ENCODE results near the gene VTI1A. TPM values are rescaled to one million over a fixed set of nuclear protein-coding genes. Genes with fewer than 3 reads are reported as not detected.

The VTI1A gene
- total RNA-seq, 1 experiment from 2014 or later: 44.4 TPM

- POLR2A ChIA-PET: interaction anchor here (0.6 to 1.7 kb wide), 7 partner anchors 8 to 1513 kb away, joined by 3 to 7 read pairs (median 5); no protein-coding TSS in a partner anchor
- BruUV-seq (replicated peaks): no TSS peak
These were observed 211.4 kb downstream of the VTI1A start for GRCh38 chr10:112658465-112658864.

DNA sequence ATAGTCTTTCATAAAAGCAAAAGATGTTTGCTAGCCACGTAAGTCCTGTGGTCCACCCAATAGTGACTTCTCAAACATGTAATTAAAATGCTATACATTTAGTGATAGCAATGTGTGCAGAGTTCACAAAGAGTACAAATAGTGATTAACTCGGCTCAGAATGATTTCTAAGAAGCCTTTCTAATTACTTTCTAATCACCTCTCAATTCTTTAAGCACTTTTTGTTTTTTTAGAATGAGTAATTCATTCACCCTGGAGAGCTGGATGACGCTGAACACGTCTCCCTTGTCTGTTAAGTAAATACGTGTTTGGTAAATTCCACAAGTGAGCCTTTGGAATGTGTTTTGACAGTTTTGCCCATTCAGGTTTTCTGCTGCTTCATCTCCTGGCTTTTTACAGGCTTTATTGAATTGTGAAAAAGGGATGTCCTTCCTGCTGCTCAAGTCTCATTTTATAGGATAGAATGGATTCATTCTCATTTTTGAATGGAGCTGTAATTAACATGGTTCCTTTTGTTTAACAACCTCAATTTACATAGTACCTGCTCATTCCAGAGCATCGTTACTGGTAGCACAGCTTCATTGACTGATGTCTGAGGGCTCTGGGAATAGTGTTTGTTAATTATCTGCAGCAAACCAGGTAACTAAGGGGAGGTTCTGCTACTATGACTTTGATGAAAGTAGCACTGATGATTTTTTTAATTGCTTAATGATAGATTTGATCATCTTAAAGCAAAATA, 212.1 kb downstream of the VTI1A start:
- peak; percentile 61 for DNase-seq (ENCODE audit: unreplicated experiment)
- intact Hi-C loops (cut with micrococcal nuclease): no loop called here
- CTCF ChIA-PET: interaction anchor here (0.6 to 1.2 kb wide), 4 partner anchors 19 to 372 kb away, joined by 3 to 4 read pairs (median 3); no protein-coding TSS in a partner anchor

More at GRCh38 chr10:112658465-112658864, 211.4 kb downstream of the VTI1A start:
- Mint-ChIP-seq H3K9me3 (ENCODE audit: unreplicated experiment) (no peaks in the 10 kb centered on the region), H3K4me3 (ENCODE audit: unreplicated experiment) (no peak overlapping the region), H3K27me3 (ENCODE audit: insufficient read depth, unreplicated experiment) (no peaks in the 10 kb centered on the region), H3K36me3 (ENCODE audit: insufficient read depth, unreplicated experiment) (peaks cover 5% of the 10 kb centered on the region), H3K4me1 (ENCODE audit: insufficient read depth, unreplicated experiment) (peaks cover 21% of the 10 kb centered on the region), H3K27ac (ENCODE audit: low read depth, unreplicated experiment) (peak overlapping the region; percentile 69)
- DNase-seq (ENCODE audit: unreplicated experiment): no peak
- CTCF ChIA-PET: interaction anchor here (0.6 to 1.2 kb wide), 4 partner anchors 19 to 373 kb away, joined by 3 to 4 read pairs (median 3); no protein-coding TSS in a partner anchor
- TF ChIP-seq, protein P1, sequence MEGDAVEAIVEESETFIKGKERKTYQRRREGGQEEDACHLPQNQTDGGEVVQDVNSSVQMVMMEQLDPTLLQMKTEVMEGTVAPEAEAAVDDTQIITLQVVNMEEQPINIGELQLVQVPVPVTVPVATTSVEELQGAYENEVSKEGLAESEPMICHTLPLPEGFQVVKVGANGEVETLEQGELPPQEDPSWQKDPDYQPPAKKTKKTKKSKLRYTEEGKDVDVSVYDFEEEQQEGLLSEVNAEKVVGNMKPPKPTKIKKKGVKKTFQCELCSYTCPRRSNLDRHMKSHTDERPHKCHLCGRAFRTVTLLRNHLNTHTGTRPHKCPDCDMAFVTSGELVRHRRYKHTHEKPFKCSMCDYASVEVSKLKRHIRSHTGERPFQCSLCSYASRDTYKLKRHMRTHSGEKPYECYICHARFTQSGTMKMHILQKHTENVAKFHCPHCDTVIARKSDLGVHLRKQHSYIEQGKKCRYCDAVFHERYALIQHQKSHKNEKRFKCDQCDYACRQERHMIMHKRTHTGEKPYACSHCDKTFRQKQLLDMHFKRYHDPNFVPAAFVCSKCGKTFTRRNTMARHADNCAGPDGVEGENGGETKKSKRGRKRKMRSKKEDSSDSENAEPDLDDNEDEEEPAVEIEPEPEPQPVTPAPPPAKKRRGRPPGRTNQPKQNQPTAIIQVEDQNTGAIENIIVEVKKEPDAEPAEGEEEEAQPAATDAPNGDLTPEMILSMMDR (IDR thresholded peaks at IDR 0.05; ENCODE audit: unreplicated experiment): no peak
- intact Hi-C loops (cut with micrococcal nuclease): no loop called here

DNA sequence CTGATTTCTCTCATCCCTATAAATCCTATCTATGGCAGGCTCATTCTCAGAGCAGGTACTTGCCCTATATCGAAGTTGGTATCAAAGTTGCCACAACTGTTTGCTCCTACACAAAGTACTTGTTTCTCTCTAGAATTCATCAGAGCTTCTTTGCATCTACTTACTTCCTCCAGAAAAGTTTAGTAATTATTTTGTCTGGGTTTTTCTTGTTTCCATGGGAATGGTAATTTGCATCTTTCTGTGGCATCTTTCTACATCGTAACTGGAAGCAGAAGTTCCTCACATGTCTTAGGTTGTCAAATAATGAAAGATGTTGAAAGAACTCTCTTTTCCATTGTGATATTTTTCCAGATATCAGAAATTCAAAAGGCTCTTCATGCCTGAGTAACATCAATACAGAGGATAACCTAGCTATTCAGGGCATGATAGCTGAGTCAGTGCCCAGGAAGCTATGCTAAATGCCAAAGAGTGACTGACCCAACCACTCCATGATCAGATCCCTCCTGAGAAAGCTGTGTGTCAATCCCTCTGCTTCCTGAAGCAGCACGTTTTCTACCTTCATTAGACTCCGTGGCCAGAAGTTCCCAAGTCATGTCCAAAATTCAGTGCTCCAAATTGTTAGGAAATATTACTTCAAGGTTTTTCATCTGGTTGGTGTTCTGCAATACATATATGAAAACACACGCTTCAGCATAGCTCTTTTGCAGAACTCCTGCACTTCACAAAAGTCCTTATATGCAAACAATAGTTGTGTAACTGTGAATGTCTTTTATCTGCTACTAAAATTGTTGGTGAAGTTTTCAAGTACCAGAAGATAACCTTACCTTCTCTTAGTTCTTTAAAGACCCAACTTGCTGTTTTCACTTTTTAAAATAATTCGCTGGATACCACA, 216.5 kb downstream of the VTI1A start:
- intact Hi-C loops (cut with micrococcal nuclease): no loop called here
- peaks cover 21% of the 10 kb centered on the region for H3K4me1 Mint-ChIP-seq (ENCODE audit: insufficient read depth, unreplicated experiment)
- no peaks in the 10 kb centered on the region for H3K27me3 Mint-ChIP-seq (ENCODE audit: insufficient read depth, unreplicated experiment)
- no peaks in the 10 kb centered on the region for H3K9me3 Mint-ChIP-seq (ENCODE audit: unreplicated experiment)
- DNase-seq (ENCODE audit: unreplicated experiment): peak; percentile 52
- ChIA-PET POLR2A (interaction anchor here (0.6 to 1.4 kb wide), 3 partner anchors 24 to 341 kb away, joined by 3 to 4 read pairs (median 3); no protein-coding TSS in a partner anchor), CTCF (no interaction called here)
- TF ChIP-seq, protein P1 (IDR thresholded peaks at IDR 0.05; ENCODE audit: unreplicated experiment): no peak
- no TSS peak for BruUV-seq (replicated peaks)
- no peak overlapping the region for H3K4me3 Mint-ChIP-seq (ENCODE audit: unreplicated experiment)
- H3K36me3 Mint-ChIP-seq (ENCODE audit: insufficient read depth, unreplicated experiment): no peaks in the 10 kb centered on the region
- peak overlapping the region; percentile 33 for H3K27ac Mint-ChIP-seq (ENCODE audit: low read depth, unreplicated experiment)

More for the DNA sequence above, 212.1 kb downstream of the VTI1A start:
- TF ChIP-seq, protein P1 (IDR thresholded peaks at IDR 0.05; ENCODE audit: unreplicated experiment): no peak
- H3K4me3 Mint-ChIP-seq (ENCODE audit: unreplicated experiment): peak overlapping the region; percentile 7
- no TSS peak for BruUV-seq (replicated peaks)
- H3K36me3 Mint-ChIP-seq (ENCODE audit: insufficient read depth, unreplicated experiment): peaks cover 5% of the 10 kb centered on the region
- H3K27ac Mint-ChIP-seq (ENCODE audit: low read depth, unreplicated experiment): peak overlapping the region; percentile 69
- no peaks in the 10 kb centered on the region for H3K27me3 Mint-ChIP-seq (ENCODE audit: insufficient read depth, unreplicated experiment)
- POLR2A ChIA-PET: interaction anchor here (0.6 to 1.7 kb wide), 7 partner anchors 9 to 1513 kb away, joined by 3 to 7 read pairs (median 5); no protein-coding TSS in a partner anchor
- peaks cover 25% of the 10 kb centered on the region for H3K4me1 Mint-ChIP-seq (ENCODE audit: insufficient read depth, unreplicated experiment)
- H3K9me3 Mint-ChIP-seq (ENCODE audit: unreplicated experiment): no peaks in the 10 kb centered on the region

GRCh38 chr10:112666094-112666493, 219.1 kb downstream of the VTI1A start:
- no peak overlapping the region for H3K27ac Mint-ChIP-seq (ENCODE audit: low read depth, unreplicated experiment)
- H3K27me3 Mint-ChIP-seq (ENCODE audit: insufficient read depth, unreplicated experiment): no peaks in the 10 kb centered on the region
- peaks cover 10% of the 10 kb centered on the region for H3K4me1 Mint-ChIP-seq (ENCODE audit: insufficient read depth, unreplicated experiment)
- no TSS peak for BruUV-seq (replicated peaks)
- DNase-seq (ENCODE audit: unreplicated experiment): no peak
- no peak overlapping the region for H3K4me3 Mint-ChIP-seq (ENCODE audit: unreplicated experiment)
- ChIA-PET POLR2A (no interaction called here), CTCF (interaction anchor here (0.6 to 1.1 kb wide), 2 partner anchors 9 to 14 kb away, joined by 3 to 4 read pairs; no protein-coding TSS in a partner anchor)
- H3K9me3 Mint-ChIP-seq (ENCODE audit: unreplicated experiment): no peaks in the 10 kb centered on the region
- no peaks in the 10 kb centered on the region for H3K36me3 Mint-ChIP-seq (ENCODE audit: insufficient read depth, unreplicated experiment)
- TF ChIP-seq, protein P1 (IDR thresholded peaks at IDR 0.05; ENCODE audit: unreplicated experiment): no peak
- intact Hi-C loops (cut with micrococcal nuclease): no loop called here

Measured in MCF 10A (cell line).